Smooth muscle cell (in vitro differentiated cells): Measurements from ENCODE around the gene AKR7A2. TPM values are rescaled to one million over a fixed set of nuclear protein-coding genes. Genes with fewer than 3 reads are reported as not detected.

Experiments
- DNase-seq: peaks from one replicate; lab custom pipeline; 2025; ENCODE audit not compliant: unreplicated experiment; lab: John Stamatoyannopoulos, UW
- H2AFZ ChIP-seq: fragments of 200-600 bp; sonication (generic); 2 replicates; pipeline ENCODE4 v1.6.0; 2016; ENCODE audit warnings: antibody characterized with exemption, low read depth, mild to moderate bottlenecking
- H3F3A ChIP-seq: fragments of 200-600 bp; sonication (generic); 2 replicates; pipeline ENCODE4 v1.6.0; 2017; ENCODE audit warnings: antibody characterized with exemption, low read depth
- H3K27ac ChIP-seq: fragments of 200-600 bp; sonication (generic); 2 replicates; pipeline ENCODE4 v1.5.1; 2016; ENCODE audit warnings: low read depth, mild to moderate bottlenecking
- H3K27me3 ChIP-seq: fragments of 200-600 bp; sonication (generic); 2 replicates; pipeline ENCODE4 v1.6.1; 2016; ENCODE audit warnings: low read depth, mild to moderate bottlenecking
- H3K36me3 ChIP-seq: fragments of 200-600 bp; sonication (generic); 2 replicates; pipeline ENCODE4 v1.5.1; 2016; ENCODE audit warnings: low read depth
- H3K4me1 ChIP-seq: fragments of 200-600 bp; sonication (generic); 2 replicates; pipeline ENCODE4 v1.5.1; 2016; ENCODE audit warnings: low read depth
- H3K4me2 ChIP-seq: fragments of 200-600 bp; sonication (generic); 2 replicates; pipeline ENCODE4 v1.6.0; 2016; ENCODE audit warnings: mild to moderate bottlenecking
- H3K4me3 ChIP-seq: fragments of 200-600 bp; sonication (generic); 2 replicates; pipeline ENCODE4 v1.5.1; 2016; ENCODE audit warnings: mild to moderate bottlenecking
- H3K79me2 ChIP-seq: fragments of 200-600 bp; sonication (generic); 2 replicates; pipeline ENCODE4 v1.6.0; 2016; ENCODE audit warnings: low read depth, mild to moderate bottlenecking
- H3K9ac ChIP-seq: fragments of 200-600 bp; sonication (generic); 2 replicates; pipeline ENCODE4 v1.6.0; 2016; ENCODE audit warnings: low read depth
- H3K9me3 ChIP-seq: fragments of 200-600 bp; sonication (generic); replicated peaks from 2 replicates; pipeline ENCODE4 v1.5.1; 2016; ENCODE audit warnings: low read depth
- H4K20me1 ChIP-seq: fragments of 200-600 bp; sonication (generic); 2 replicates; pipeline ENCODE4 v1.6.0; 2016; ENCODE audit warnings: low read depth
- WGBS: methylation state at CpG from one replicate; pipeline ENCODE4 v1.1.7; 2016; ENCODE audit warnings: low lambda C conversion rate; 5-methylcytosine and 5-hydroxymethylcytosine counted together
- polyA plus RNA-seq: library from polyadenylated mRNA; unstranded; fragments of >200 nt; fragmentation: Nextera tagmentation; extraction: Ambion mirVana; gene quantifications from 2 replicates; pipeline ENCODE4 v1.2.1, GENCODE V29; 2016
- total RNA-seq: library from RNA; depleted of rRNA; stranded (reverse); fragments of >200 nt; gene quantifications from 2 replicates; pipeline ENCODE4 v1.2.3, GENCODE V29; 2014
- TF ChIP-seq, protein P1 (sequence below): fragments of 200-600 bp; sonication (generic); IDR thresholded peaks from 2 replicates; pipeline ENCODE4 v1.5.1; 2017; ENCODE audit warnings: borderline replicate concordance, mild to moderate bottlenecking, antibody characterized with exemption; ENCODE audit not compliant: insufficient read depth, poor library complexity, severe bottlenecking

Gene AKR7A2
- total and polyA plus RNA-seq, 2 experiments from 2014 or later: 67.5 to 86.4 TPM

- H3F3A ChIP-seq: no peaks in the 10 kb centered on the region
- WGBS: 96% methylated on average over 14 of the region's 14 CpGs
- H4K20me1 ChIP-seq: peaks cover 51% of the 10 kb centered on the region
- no peaks in the 10 kb centered on the region for H3K79me2 ChIP-seq
- DNase-seq: no peak
- H3K27ac ChIP-seq: no peak overlapping the region
- no peaks in the 10 kb centered on the region for H3K36me3 ChIP-seq
- no peak overlapping the region for H3K4me2 ChIP-seq
- H3K27me3 ChIP-seq: no peaks in the 10 kb centered on the region
- no peak overlapping the region for H3K4me3 ChIP-seq
- TF ChIP-seq, protein P1, sequence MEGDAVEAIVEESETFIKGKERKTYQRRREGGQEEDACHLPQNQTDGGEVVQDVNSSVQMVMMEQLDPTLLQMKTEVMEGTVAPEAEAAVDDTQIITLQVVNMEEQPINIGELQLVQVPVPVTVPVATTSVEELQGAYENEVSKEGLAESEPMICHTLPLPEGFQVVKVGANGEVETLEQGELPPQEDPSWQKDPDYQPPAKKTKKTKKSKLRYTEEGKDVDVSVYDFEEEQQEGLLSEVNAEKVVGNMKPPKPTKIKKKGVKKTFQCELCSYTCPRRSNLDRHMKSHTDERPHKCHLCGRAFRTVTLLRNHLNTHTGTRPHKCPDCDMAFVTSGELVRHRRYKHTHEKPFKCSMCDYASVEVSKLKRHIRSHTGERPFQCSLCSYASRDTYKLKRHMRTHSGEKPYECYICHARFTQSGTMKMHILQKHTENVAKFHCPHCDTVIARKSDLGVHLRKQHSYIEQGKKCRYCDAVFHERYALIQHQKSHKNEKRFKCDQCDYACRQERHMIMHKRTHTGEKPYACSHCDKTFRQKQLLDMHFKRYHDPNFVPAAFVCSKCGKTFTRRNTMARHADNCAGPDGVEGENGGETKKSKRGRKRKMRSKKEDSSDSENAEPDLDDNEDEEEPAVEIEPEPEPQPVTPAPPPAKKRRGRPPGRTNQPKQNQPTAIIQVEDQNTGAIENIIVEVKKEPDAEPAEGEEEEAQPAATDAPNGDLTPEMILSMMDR: no peak
- H2AFZ ChIP-seq: no peak overlapping the region
- no peaks in the 10 kb centered on the region for H3K9me3 ChIP-seq
- H3K9ac ChIP-seq: no peak overlapping the region
- H3K4me1 ChIP-seq: no peaks in the 10 kb centered on the region
Measured at GRCh38 chr1:19347533-19348172, 35.7 kb upstream of the AKR7A2 start.

- DNase-seq: no peak
- WGBS: 94% methylated on average over 6 of the region's 6 CpGs
Measured at GRCh38 chr1:19346026-19346425, 34.1 kb upstream of the AKR7A2 start.

DNA sequence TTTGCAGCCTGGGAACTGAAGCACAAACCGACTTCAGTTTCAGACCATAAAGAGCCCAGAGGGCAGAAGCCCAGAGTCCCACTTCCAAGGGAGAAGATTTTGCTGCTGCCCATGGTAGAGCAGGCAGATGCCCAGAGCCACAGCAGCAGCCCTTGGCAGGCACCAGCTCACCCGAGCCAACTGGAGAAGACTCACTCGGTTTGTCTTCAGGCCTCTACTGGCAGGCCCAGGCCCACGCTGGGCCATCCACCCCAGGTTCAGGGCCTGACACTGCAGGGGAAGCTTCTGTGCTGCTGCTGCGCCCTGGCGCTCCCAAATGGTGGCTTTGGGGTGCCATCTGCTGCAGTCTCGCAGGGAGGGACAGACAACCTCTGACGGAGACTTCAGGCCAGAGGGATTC, 33.4 kb upstream of the AKR7A2 start:
- Histone ChIP-seq H3K27me3 (no peaks in the 10 kb centered on the region), H3K4me3 (no peak overlapping the region), H3K4me2 (no peak overlapping the region), H3K9ac (no peak overlapping the region), H3K27ac (no peak overlapping the region), H2AFZ (no peak overlapping the region), H3K36me3 (no peaks in the 10 kb centered on the region), H4K20me1 (peaks cover 58% of the 10 kb centered on the region), H3F3A (no peaks in the 10 kb centered on the region), H3K79me2 (no peaks in the 10 kb centered on the region), H3K4me1 (no peaks in the 10 kb centered on the region), H3K9me3 (no peaks in the 10 kb centered on the region)
- WGBS: 98% methylated on average over 8 of the region's 8 CpGs
- no peak for DNase-seq
- TF ChIP-seq, protein P1: no peak

More at GRCh38 chr1:19346026-19346425, 34.1 kb upstream of the AKR7A2 start:
- Histone ChIP-seq H3K9me3 (no peaks in the 10 kb centered on the region), H3K4me1 (no peaks in the 10 kb centered on the region), H3K27me3 (no peaks in the 10 kb centered on the region), H2AFZ (no peak overlapping the region), H4K20me1 (peaks cover 52% of the 10 kb centered on the region), H3K27ac (no peak overlapping the region), H3K36me3 (no peaks in the 10 kb centered on the region), H3K4me2 (no peak overlapping the region), H3K9ac (no peak overlapping the region), H3K4me3 (no peak overlapping the region), H3F3A (no peaks in the 10 kb centered on the region), H3K79me2 (no peaks in the 10 kb centered on the region)
- TF ChIP-seq, protein P1: no peak

- TF ChIP-seq, protein P1: no peak
- no peaks in the 10 kb centered on the region for H3K27me3 ChIP-seq
- H3K4me2 ChIP-seq: no peak overlapping the region
- over 99% methylated on average over 11 of the region's 11 CpGs for WGBS
- peaks cover 64% of the 10 kb centered on the region for H4K20me1 ChIP-seq
- no peak overlapping the region for H3K27ac ChIP-seq
- H2AFZ ChIP-seq: no peak overlapping the region
- DNase-seq: no peak
- H3F3A ChIP-seq: no peaks in the 10 kb centered on the region
- H3K4me1 ChIP-seq: no peaks in the 10 kb centered on the region
- no peak overlapping the region for H3K4me3 ChIP-seq
- H3K36me3 ChIP-seq: no peaks in the 10 kb centered on the region
- no peaks in the 10 kb centered on the region for H3K79me2 ChIP-seq
- H3K9me3 ChIP-seq: no peaks in the 10 kb centered on the region
- no peak overlapping the region for H3K9ac ChIP-seq
Measured at GRCh38 chr1:19344831-19345230, 32.9 kb upstream of the AKR7A2 start.
